ENCODE data around the gene NSUN3. TPM values are rescaled to one million over a fixed set of nuclear protein-coding genes. Genes with fewer than 3 reads are reported as not detected.
"Not testable (repeated sequence)": the region's sequence is repeated elsewhere in the genome, so short reads cannot be mapped to it uniquely, and the experiment has no call there.

The NSUN3 gene
- 14.0 TPM for total RNA-seq

- ATAC-seq (peak; percentile 96), DNase-seq (ENCODE audit: low spot score) (peak; percentile 91)
- intact Hi-C loops (cut with DNase I): no loop called here
These were observed at the start of gene NSUN3, which contains the start of gene DHFR2 for GRCh38 chr3:94062513-94063404. Gene NSUN3 (plus strand): TSS chr3:94063061. CDS start chr3:94063127, 66 bp downstream. Gene DHFR2 (minus strand): TSS chr3:94062916. CDS start chr3:94061511, 1,405 bp downstream.

- intact Hi-C loops (cut with DNase I): no loop called here
- no peak for ATAC-seq
- no peak for DNase-seq (ENCODE audit: low spot score)
These were observed 47.8 kb upstream of the NSUN3 start for GRCh38 chr3:94015025-94015424.

GRCh38 chr3:94019659-94020058, 43.2 kb upstream of the NSUN3 start:
- ATAC-seq: no peak
- intact Hi-C loops (cut with DNase I): no loop called here
- no peak for DNase-seq (ENCODE audit: low spot score)

- DNase-seq (ENCODE audit: low spot score): no peak
- intact Hi-C loops (cut with DNase I): no loop called here
- ATAC-seq: no peak
These were observed 42.6 kb upstream of the NSUN3 start for GRCh38 chr3:94020293-94020692.

GRCh38 chr3:94024385-94024784, 38.5 kb upstream of the NSUN3 start:
- no peak for DNase-seq (ENCODE audit: low spot score)
- ATAC-seq: peak; percentile 42
- intact Hi-C loops (cut with DNase I): no loop called here

- ATAC-seq (no peak), DNase-seq (ENCODE audit: low spot score) (no peak)
- intact Hi-C loops (cut with DNase I): no loop called here
These were observed 36.2 kb upstream of the NSUN3 start for GRCh38 chr3:94026623-94027022.

GRCh38 chr3:94028093-94028837, 34.6 kb upstream of the NSUN3 start, which contains the start of gene STX19:
Gene STX19 (minus strand): TSS chr3:94028597. CDS start chr3:94015269, 13,328 bp downstream.
- intact Hi-C loops (cut with DNase I): no loop called here
- DNase-seq (ENCODE audit: low spot score): no peak
- ATAC-seq: no peak

GRCh38 chr3:94036909-94037507, 25.9 kb upstream of the NSUN3 start:
- ATAC-seq (no peak), DNase-seq (ENCODE audit: low spot score) (no peak)
- intact Hi-C loops (cut with DNase I): no loop called here

- intact Hi-C loops (cut with DNase I): no loop called here
- DNase-seq (ENCODE audit: low spot score) (no peak), ATAC-seq (no peak)
These were observed 19.6 kb upstream of the NSUN3 start for GRCh38 chr3:94043285-94043684.

GRCh38 chr3:94044100-94044936, 18.5 kb upstream of the NSUN3 start:
- ATAC-seq; DNase-seq (ENCODE audit: low spot score); intact Hi-C loops (cut with DNase I): not testable (repeated sequence)

- no peak for DNase-seq (ENCODE audit: low spot score)
- ATAC-seq: no peak
- intact Hi-C loops (cut with DNase I): no loop called here
These were observed 16.3 kb upstream of the NSUN3 start for GRCh38 chr3:94046533-94046932.

GRCh38 chr3:94049267-94049666, 13.6 kb upstream of the NSUN3 start:
- intact Hi-C loops (cut with DNase I): no loop called here
- no peak for ATAC-seq
- DNase-seq (ENCODE audit: low spot score): no peak

GRCh38 chr3:94050546-94050945, 12.3 kb upstream of the NSUN3 start:
- DNase-seq (ENCODE audit: low spot score) (no peak), ATAC-seq (no peak)
- intact Hi-C loops (cut with DNase I): no loop called here

GRCh38 chr3:94061297-94061696, 1.6 kb upstream of the NSUN3 start:
- DNase-seq (ENCODE audit: low spot score): no peak
- intact Hi-C loops (cut with DNase I): no loop called here
- ATAC-seq: no peak

GRCh38 chr3:94063496-94064119, 747 bp downstream of the NSUN3 start:
- ATAC-seq: no peak
- intact Hi-C loops (cut with DNase I): no loop called here
- no peak for DNase-seq (ENCODE audit: low spot score)

GRCh38 chr3:94064243-94064860, 1.5 kb downstream of the NSUN3 start:
- intact Hi-C loops (cut with DNase I): no loop called here
- no peak for DNase-seq (ENCODE audit: low spot score)
- no peak for ATAC-seq

- intact Hi-C loops (cut with DNase I): no loop called here
- DNase-seq (ENCODE audit: low spot score) (no peak), ATAC-seq (no peak)
These were observed 2.3 kb downstream of the NSUN3 start for GRCh38 chr3:94065122-94065521.

All from sciatic nerve (tissue), 2 donors.